ENCODE measurements around the gene GBA2.

DNA sequence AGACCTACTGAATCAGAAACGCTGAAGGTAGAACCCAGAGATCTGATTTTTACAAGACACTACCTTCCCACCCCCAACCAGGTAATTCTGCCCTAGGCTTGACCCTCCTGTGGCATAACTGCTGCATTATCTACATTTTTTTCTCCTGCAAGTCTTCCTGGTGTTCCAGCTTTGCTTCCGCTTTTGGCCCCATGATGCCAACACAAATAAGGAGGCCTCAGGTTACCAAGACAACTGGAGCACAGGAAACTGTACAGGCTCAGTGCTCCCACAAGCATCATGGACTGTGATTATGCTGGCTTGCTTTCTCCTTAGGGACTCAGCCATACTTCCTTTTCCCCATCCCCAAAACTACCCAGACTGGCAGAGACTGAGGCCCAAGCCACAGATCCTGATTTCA lies 11.6 kb upstream of the GBA2 start:
- no peak for TF ChIP-seq GATA2 (IDR thresholded peaks at IDR 0.05; ENCODE audit: low read depth, low read length)
- no peak for TF ChIP-seq GATA3 (IDR thresholded peaks at IDR 0.05; ENCODE audit: low read depth, low read length)

Data from SH-SY5Y (cell line).